A549 (cell line): ENCODE data around the gene GTF2IRD1. TPM values are rescaled to one million over a fixed set of nuclear protein-coding genes. Genes with fewer than 3 reads are reported as not detected.

Experiments used
- ATAC-seq, 2 experiments: fragments of 200-7000 bp in 1 of 2; fragments of >200 bp in 1 of 2; cut with Nextera tagmentation in 1 of 2; cut with Tn5 transposase in 1 of 2; 3 replicates each; pipeline versions ENCODE4 v1.8.0 to v1.9.1; 2018 to 2020; ENCODE audit warnings: mild to moderate bottlenecking in 1 of 2, moderate library complexity in 1 of 2
- CTCF ChIA-PET: fragments of 300-600 bp; sonication (Branson Sonifier 250); formaldehyde crosslinking; extraction: SDS; loops from one replicate; lab custom pipeline; 2021; ENCODE audit warnings: antibody characterized with exemption, inconsistent platforms; lab: Yijun Ruan, JAX
- POLR2A ChIA-PET: fragments of 350-600 bp; formaldehyde crosslinking; extraction: SDS; loops from one replicate; lab custom pipeline; 2021; ENCODE audit warnings: antibody characterized with exemption, inconsistent platforms; lab: Yijun Ruan, JAX
- DNase-seq, 2 experiments: peaks; one replicate each; pipeline versions ENCODE4 v3.0.0 to v3.0.0-alpha.2; 2011 to 2016; ENCODE audit warnings: low read depth in 1 of 2, low spot score in 1 of 2
- FAIRE-seq: peaks from 2 replicates; lab custom pipeline; 2011; peaks lifted over from hg19 to GRCh38; lab: Jason Lieb, UNC
- H3K27ac ChIP-seq, 2 experiments: fragments of >200 bp; sonication (Bioruptor Twin); formaldehyde crosslinking; 3 replicates each; pipeline ENCODE4 v1.5.1; 2016 to 2017
- H3K4me1 ChIP-seq: fragments of >200 bp; sonication (Bioruptor Twin); formaldehyde crosslinking; 3 replicates; pipeline ENCODE4 v1.6.1; 2016
- H3K4me2 ChIP-seq: fragments of >200 bp; sonication (Bioruptor Twin); formaldehyde crosslinking; 3 replicates; pipeline ENCODE4 v1.6.1; 2016
- H3K4me3 ChIP-seq: fragments of >200 bp; sonication (Bioruptor Twin); formaldehyde crosslinking; 3 replicates; pipeline ENCODE4 v1.5.1; 2016
- H3K9me3 ChIP-seq: fragments of >200 bp; sonication (Bioruptor Twin); formaldehyde crosslinking; 3 replicates; pipeline ENCODE4 v1.6.1; 2016
- CBX2 ChIP-seq: fragments of 200-600 bp; sonication (generic); IDR thresholded peaks from 2 replicates; pipeline ENCODE4 v1.6.1; 2016; ENCODE audit warnings: low read depth, mild to moderate bottlenecking, borderline replicate concordance
- CHD2 ChIP-seq: fragments of 150-350 bp; IDR thresholded peaks from 2 replicates; pipeline ENCODE4 v1.6.1; 2014; ENCODE audit warnings: low read length; ENCODE audit not compliant: partially characterized antibody
- ESRRA ChIP-seq: fragments of 150-350 bp; IDR thresholded peaks from 2 replicates; pipeline ENCODE4 v1.6.1; 2014; ENCODE audit warnings: mild to moderate bottlenecking, low read length, borderline replicate concordance
- FOSL2 ChIP-seq, 2 experiments: fragments of 450-650 bp in 1 of 2; fragments of >200 bp in 1 of 2; sonication (Bioruptor Twin) in 1 of 2; formaldehyde crosslinking; IDR thresholded peaks; 2 replicates each; pipeline versions ENCODE4 v1.5.0 to v1.6.1; 2016 to 2020; ENCODE audit warnings: mild to moderate bottlenecking in 1 of 2, moderate library complexity in 1 of 2
- HDAC2 ChIP-seq: fragments of 200-600 bp; sonication (generic); IDR thresholded peaks from 2 replicates; pipeline ENCODE4 v1.6.1; 2016
- HEYL ChIP-seq: fragments of 250-450 bp; sonication (Bioruptor Pico); IDR thresholded peaks from 2 replicates; pipeline ENCODE4 v1.8.0; 2021; ENCODE audit warnings: mild to moderate bottlenecking, moderate library complexity
- HOXA7 ChIP-seq: fragments of 250-450 bp; sonication (Bioruptor Pico); IDR thresholded peaks from 2 replicates; pipeline ENCODE4 v1.5.0; 2020; ENCODE audit warnings: mild to moderate bottlenecking, moderate library complexity
- HOXB13 ChIP-seq: fragments of 250-450 bp; sonication (Bioruptor Pico); IDR thresholded peaks from 2 replicates; pipeline ENCODE4 v1.5.0; 2020; ENCODE audit warnings: low read depth, mild to moderate bottlenecking, moderate library complexity
- JUN ChIP-seq, 2 experiments: fragments of >200 bp; sonication (Bioruptor Twin); formaldehyde crosslinking; IDR thresholded peaks; 2 replicates in 1 of 2; 3 replicates in 1 of 2; pipeline ENCODE4 v1.6.1; 2016 to 2017
- KDM1A ChIP-seq: fragments of 200-600 bp; sonication (generic); IDR thresholded peaks from 2 replicates; pipeline ENCODE4 v1.6.1; 2016; ENCODE audit warnings: low read depth, mild to moderate bottlenecking
- NR3C1 ChIP-seq: fragments of >200 bp; sonication (Bioruptor Twin); formaldehyde crosslinking; IDR thresholded peaks from 3 replicates; pipeline ENCODE4 v1.6.1; 2017
- PHF8 ChIP-seq: fragments of 200-600 bp; sonication (generic); IDR thresholded peaks from 2 replicates; pipeline ENCODE4 v1.6.1; 2016; ENCODE audit warnings: low read depth, mild to moderate bottlenecking, antibody characterized with exemption, moderate library complexity, borderline replicate concordance
- RARB ChIP-seq: fragments of 250-450 bp; sonication (Bioruptor Pico); IDR thresholded peaks from 2 replicates; pipeline ENCODE4 v1.8.0; 2021; ENCODE audit warnings: mild to moderate bottlenecking, moderate library complexity
- RNF2 ChIP-seq: fragments of 200-600 bp; sonication (generic); IDR thresholded peaks from 2 replicates; pipeline ENCODE4 v1.6.1; 2016; ENCODE audit warnings: low read depth, mild to moderate bottlenecking, antibody characterized with exemption, moderate library complexity, borderline replicate concordance
- TFCP2L1 ChIP-seq: fragments of 250-450 bp; sonication (Bioruptor Pico); IDR thresholded peaks from 2 replicates; pipeline ENCODE4 v1.5.0; 2021; ENCODE audit warnings: mild to moderate bottlenecking
- ZNF302 ChIP-seq: fragments of 250-450 bp; sonication (Bioruptor Pico); IDR thresholded peaks from 2 replicates; pipeline ENCODE4 v1.9.0; 2021; ENCODE audit warnings: inconsistent platforms, mild to moderate bottlenecking, moderate library complexity
- WGBS: methylation state at CpG from one replicate; pipeline ENCODE4 v1.1.6; 2017; ENCODE audit errors: missing lambda C conversion rate; 5-methylcytosine and 5-hydroxymethylcytosine counted together
- polyA plus RNA-seq, 4 experiments: library from polyadenylated mRNA; depleted of rRNA in 3 of 4; stranded (reverse); fragments of >200 nt; fragmentation: RNase III in 1 of 4; extraction: RNeasy Plus Mini Kit Qiagen cat#74134 plus additional on column Dnase treatment in 1 of 4; gene quantifications; 2 replicates in 3 of 4; 3 replicates in 1 of 4; pipeline ENCODE4 v1.2.3, GENCODE V29; 2011 to 2017
- TF ChIP-seq, protein P1 (sequence below): fragments of 150-350 bp; IDR thresholded peaks from 2 replicates; pipeline ENCODE4 v1.6.1; 2014; ENCODE audit warnings: low read depth, mild to moderate bottlenecking, low read length
- TF ChIP-seq, protein P2 (sequence below): fragments of 250-450 bp; sonication (Bioruptor Pico); IDR thresholded peaks from 2 replicates; pipeline ENCODE4 v1.5.0; 2020; ENCODE audit warnings: low read depth, mild to moderate bottlenecking, moderate library complexity
- TF ChIP-seq, protein P3 (sequence below): fragments of >200 bp; sonication (Bioruptor Twin); formaldehyde crosslinking; IDR thresholded peaks from 3 replicates; pipeline ENCODE4 v1.5.1; 2016
- TF ChIP-seq, protein P4 (sequence below): fragments of >200 bp; sonication (Bioruptor Twin); formaldehyde crosslinking; IDR thresholded peaks from 3 replicates; pipeline ENCODE4 v1.6.1; 2016
- TF ChIP-seq, protein P5 (sequence below): fragments of 250-450 bp; sonication (Bioruptor Pico); IDR thresholded peaks from 2 replicates; pipeline ENCODE4 v1.5.0; 2021; ENCODE audit warnings: mild to moderate bottlenecking, moderate library complexity, borderline replicate concordance

GTF2IRD1 gene
- polyA plus RNA-seq, 2 of the 4 experiments (the other 2 are of a cell fraction) = 19.9 to 20.5 TPM

DNA sequence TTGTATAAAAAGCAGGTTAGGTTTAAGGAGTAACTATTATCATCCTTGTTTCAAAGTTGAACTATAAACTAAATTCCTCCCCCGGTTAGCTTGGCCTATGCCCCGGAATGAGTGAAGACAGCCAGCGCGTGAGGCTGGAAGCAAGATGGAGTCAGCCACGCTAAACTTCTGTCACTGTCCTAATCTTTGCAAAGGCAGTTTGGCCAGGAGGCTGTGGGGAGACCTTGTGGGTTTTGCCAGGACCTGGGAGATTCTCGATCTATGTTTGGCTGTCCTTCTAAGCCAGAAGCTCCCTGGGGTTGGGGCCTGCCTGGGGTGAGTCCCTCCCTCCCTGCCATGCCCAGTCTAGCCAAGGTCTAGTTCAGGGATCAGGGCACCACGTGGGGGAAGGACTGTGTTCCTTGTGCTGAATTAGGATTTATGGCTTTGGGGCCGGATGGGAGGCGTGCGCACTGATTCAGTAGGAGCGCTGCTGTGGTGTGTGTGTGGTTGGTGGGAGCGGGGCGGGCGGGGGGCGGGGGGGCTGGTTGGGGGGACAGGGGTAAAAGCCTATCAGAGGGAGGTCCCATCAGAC, 871 bp upstream of the GTF2IRD1 start:
- H3K4me2 ChIP-seq = peak overlapping the region; percentile 99
- 89% methylated on average over 11 of the region's 15 CpGs for WGBS
- TF ChIP-seq HEYL (CRISPR knock-in tag) (0 out of 2 replicates have a peak, but pooled peaks have one; percentile 42), FOSL2 (IDR thresholded peaks at IDR 0.05) (no peak), FOSL2 (CRISPR knock-in tag; IDR thresholded peaks at IDR 0.05) (no peak), HOXB13 (CRISPR knock-in tag) (peak; percentile 77; the same call in 1 of the 2 replicates), ZNF302 (no peak)
- TF ChIP-seq, protein P1, sequence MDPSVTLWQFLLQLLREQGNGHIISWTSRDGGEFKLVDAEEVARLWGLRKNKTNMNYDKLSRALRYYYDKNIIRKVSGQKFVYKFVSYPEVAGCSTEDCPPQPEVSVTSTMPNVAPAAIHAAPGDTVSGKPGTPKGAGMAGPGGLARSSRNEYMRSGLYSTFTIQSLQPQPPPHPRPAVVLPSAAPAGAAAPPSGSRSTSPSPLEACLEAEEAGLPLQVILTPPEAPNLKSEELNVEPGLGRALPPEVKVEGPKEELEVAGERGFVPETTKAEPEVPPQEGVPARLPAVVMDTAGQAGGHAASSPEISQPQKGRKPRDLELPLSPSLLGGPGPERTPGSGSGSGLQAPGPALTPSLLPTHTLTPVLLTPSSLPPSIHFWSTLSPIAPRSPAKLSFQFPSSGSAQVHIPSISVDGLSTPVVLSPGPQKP = no peak
- TF ChIP-seq, protein P2, sequence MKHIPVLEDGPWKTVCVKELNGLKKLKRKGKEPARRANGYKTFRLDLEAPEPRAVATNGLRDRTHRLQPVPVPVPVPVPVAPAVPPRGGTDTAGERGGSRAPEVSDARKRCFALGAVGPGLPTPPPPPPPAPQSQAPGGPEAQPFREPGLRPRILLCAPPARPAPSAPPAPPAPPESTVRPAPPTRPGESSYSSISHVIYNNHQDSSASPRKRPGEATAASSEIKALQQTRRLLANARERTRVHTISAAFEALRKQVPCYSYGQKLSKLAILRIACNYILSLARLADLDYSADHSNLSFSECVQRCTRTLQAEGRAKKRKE (CRISPR knock-in tag) = 0 out of 2 replicates have a peak, but pooled peaks have one; percentile 12
- TF ChIP-seq, all 56 proteins: peak for 3

DNA sequence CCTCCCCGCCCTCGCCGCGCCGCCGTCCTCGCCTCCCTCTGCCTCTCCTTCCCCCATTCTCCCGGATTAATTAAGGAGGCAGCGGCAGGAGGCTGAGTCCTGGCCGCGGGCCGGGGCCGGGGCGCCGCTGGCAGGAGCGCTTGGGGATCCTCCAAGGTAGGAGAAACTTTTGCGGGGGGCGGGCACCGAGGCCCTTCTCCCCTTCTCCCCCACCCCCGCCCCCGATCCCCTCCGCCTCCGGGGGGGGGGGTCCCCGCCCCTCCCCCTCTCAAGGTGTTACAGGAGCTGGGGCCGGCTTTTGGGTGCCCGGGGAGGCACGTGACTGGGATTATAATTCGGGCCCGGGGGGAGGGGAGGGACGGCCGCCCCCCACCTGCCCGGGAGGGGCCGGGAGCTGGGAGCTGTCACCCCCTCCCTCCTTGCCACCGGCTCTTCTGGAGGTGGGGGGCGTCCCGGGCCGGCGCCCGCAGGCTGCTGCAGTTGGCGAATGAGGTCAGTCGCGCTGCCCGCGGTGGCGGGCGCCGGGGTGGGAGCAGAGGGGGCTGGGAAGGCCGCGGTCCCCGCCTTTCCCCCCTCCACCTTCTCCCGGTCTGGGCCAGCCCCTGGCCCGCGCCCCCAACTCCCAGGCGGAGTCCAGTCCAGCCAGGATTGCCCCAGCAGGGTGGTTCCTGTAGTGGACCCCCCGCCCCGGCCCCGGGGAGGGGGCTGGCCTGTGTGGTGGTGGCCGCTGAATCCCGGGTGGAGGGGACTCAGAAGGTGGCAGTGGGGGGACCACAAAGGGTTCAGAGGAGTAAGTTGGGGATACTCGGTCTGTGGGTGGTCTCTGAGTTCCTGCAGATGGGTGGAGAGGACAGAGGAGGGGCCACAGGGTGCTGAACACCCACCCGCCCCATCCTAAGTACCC, 567 bp downstream of the GTF2IRD1 start:
- ChIA-PET CTCF (no interaction called here), POLR2A (no interaction called here)
- Histone ChIP-seq H3K27ac (peak overlapping the region; percentile 96 to 98), H3K4me3 (peak overlapping the region; percentile 92), H3K9me3 (0 out of 3 replicates have a peak, but pooled peaks cover 5% of the 10 kb centered on the region), H3K4me2 (peak overlapping the region; percentile 99), H3K4me1 (peaks cover 18% of the 10 kb centered on the region)
- TF ChIP-seq ESRRA = no peak
- peak in 1 of 2 experiments; percentile 45; a peak in 1 of 5 replicates for TF ChIP-seq JUN (IDR thresholded peaks at IDR 0.05)
- FAIRE-seq = no peak
- ATAC-seq = peak; percentile 5 to 48; a peak in 5 of 6 replicates
- DNase-seq = no peak
- 10% methylated on average over 22 of the region's 61 CpGs for WGBS

More for the DNA sequence above, 871 bp upstream of the GTF2IRD1 start:
- Histone ChIP-seq H3K4me1 (peaks cover 18% of the 10 kb centered on the region), H3K9me3 (0 out of 3 replicates have a peak, but pooled peaks cover 5% of the 10 kb centered on the region), H3K27ac (peak overlapping the region; percentile 96 to 98), H3K4me3 (peak overlapping the region; percentile 92)
- DNase-seq (peak in 1 of 2 experiments; percentile 34), ATAC-seq (peak in 1 of 2 experiments; percentile 11; a peak in 3 of 6 replicates), FAIRE-seq (no peak)
- CTCF ChIA-PET = interaction anchor here (1.0 to 1.8 kb wide), 2 partner anchors 35 to 84 kb away, joined by 3 to 4 read pairs; no protein-coding TSS in a partner anchor
- POLR2A ChIA-PET = no interaction called here

DNA sequence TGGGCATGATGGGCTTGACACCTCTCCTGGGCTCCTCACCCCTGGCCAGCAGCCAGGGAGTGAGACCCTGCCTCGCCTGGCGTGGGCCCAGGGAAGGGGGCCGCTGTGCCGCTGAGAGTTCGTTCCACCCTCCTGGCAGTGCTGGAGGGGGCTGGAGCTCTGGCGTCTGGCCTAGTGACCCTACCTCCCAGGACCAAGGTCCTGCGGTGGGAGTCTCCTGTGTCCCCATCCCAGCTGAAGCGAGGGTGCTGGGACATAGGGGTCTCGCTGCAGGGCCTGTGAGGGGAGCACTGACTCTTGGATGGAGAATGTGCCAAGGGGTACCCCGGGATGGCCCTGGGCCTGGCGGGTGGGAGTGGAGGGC, 1.2 kb downstream of the GTF2IRD1 start:
- Histone ChIP-seq H3K4me1 (peaks cover 18% of the 10 kb centered on the region), H3K9me3 (0 out of 3 replicates have a peak, but pooled peaks cover 5% of the 10 kb centered on the region), H3K4me2 (peak overlapping the region; percentile 99), H3K4me3 (peak overlapping the region; percentile 92), H3K27ac (peak overlapping the region; percentile 96 to 98)
- DNase-seq (no peak), ATAC-seq (peak in 1 of 2 experiments; percentile 2; a peak in 1 of 6 replicates), FAIRE-seq (no peak)
- TF ChIP-seq NR3C1 (no peak), HOXA7 (no peak), TFCP2L1 (CRISPR knock-in tag) (no peak), RNF2 (no peak), PHF8 (no peak), HDAC2 (no peak), CHD2 (no peak), ESRRA (no peak), KDM1A (no peak), RARB (CRISPR knock-in tag) (no peak), HOXB13 (CRISPR knock-in tag) (no peak), CBX2 (no peak)
- TF ChIP-seq, protein P3, sequence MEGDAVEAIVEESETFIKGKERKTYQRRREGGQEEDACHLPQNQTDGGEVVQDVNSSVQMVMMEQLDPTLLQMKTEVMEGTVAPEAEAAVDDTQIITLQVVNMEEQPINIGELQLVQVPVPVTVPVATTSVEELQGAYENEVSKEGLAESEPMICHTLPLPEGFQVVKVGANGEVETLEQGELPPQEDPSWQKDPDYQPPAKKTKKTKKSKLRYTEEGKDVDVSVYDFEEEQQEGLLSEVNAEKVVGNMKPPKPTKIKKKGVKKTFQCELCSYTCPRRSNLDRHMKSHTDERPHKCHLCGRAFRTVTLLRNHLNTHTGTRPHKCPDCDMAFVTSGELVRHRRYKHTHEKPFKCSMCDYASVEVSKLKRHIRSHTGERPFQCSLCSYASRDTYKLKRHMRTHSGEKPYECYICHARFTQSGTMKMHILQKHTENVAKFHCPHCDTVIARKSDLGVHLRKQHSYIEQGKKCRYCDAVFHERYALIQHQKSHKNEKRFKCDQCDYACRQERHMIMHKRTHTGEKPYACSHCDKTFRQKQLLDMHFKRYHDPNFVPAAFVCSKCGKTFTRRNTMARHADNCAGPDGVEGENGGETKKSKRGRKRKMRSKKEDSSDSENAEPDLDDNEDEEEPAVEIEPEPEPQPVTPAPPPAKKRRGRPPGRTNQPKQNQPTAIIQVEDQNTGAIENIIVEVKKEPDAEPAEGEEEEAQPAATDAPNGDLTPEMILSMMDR = no peak
- TF ChIP-seq, protein P4, sequence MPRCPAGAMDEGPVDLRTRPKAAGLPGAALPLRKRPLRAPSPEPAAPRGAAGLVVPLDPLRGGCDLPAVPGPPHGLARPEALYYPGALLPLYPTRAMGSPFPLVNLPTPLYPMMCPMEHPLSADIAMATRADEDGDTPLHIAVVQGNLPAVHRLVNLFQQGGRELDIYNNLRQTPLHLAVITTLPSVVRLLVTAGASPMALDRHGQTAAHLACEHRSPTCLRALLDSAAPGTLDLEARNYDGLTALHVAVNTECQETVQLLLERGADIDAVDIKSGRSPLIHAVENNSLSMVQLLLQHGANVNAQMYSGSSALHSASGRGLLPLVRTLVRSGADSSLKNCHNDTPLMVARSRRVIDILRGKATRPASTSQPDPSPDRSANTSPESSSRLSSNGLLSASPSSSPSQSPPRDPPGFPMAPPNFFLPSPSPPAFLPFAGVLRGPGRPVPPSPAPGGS = no peak
- TF ChIP-seq, protein P5, sequence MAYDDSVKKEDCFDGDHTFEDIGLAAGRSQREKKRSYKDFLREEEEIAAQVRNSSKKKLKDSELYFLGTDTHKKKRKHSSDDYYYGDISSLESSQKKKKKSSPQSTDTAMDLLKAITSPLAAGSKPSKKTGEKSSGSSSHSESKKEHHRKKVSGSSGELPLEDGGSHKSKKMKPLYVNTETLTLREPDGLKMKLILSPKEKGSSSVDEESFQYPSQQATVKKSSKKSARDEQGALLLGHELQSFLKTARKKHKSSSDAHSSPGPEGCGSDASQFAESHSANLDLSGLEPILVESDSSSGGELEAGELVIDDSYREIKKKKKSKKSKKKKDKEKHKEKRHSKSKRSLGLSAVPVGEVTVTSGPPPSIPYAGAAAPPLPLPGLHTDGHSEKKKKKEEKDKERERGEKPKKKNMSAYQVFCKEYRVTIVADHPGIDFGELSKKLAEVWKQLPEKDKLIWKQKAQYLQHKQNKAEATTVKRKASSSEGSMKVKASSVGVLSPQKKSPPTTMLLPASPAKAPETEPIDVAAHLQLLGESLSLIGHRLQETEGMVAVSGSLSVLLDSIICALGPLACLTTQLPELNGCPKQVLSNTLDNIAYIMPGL (CRISPR knock-in tag) = no peak
- CTCF ChIA-PET = interaction anchor here (1.3 kb wide), 1 partner anchor 112 kb away, joined by 5 read pairs; no protein-coding TSS in a partner anchor
- WGBS = 100% methylated on average over 3 of the region's 11 CpGs
- POLR2A ChIA-PET = no interaction called here
